Liver (tissue), 9 donors: ENCODE measurements around the gene WEE1. TPM values are rescaled to one million over a fixed set of nuclear protein-coding genes. Genes with fewer than 3 reads are reported as not detected.

Source experiments
- DNase-seq: peaks from one replicate; pipeline ENCODE4 v3.0.0-alpha.2; 2017; ENCODE audit warnings: low spot score
- H3K27ac ChIP-seq, 2 donors: one replicate each; pipeline ENCODE4 v1.7.0; 2013; ENCODE audit warnings: inconsistent platforms in 2 of 2, low read length in 2 of 2, control low read depth in 1 of 2, low read depth in 1 of 2, mild to moderate bottlenecking in 1 of 2
- H3K27me3 ChIP-seq, 4 donors: one replicate each; pipeline versions ENCODE4 v1.6.1 to v1.7.0; 2013; ENCODE audit warnings: low read length in 3 of 4, inconsistent platforms in 1 of 4, mild to moderate bottlenecking in 1 of 4, moderate library complexity in 1 of 4; ENCODE audit not compliant: control insufficient read depth in 4 of 4, insufficient read depth in 4 of 4
- H3K36me3 ChIP-seq, 4 donors: one replicate each; pipeline versions ENCODE4 v1.6.1 to v1.7.0; 2013; ENCODE audit warnings: low read length in 3 of 4, mild to moderate bottlenecking in 3 of 4, low read depth in 1 of 4, moderate library complexity in 1 of 4; ENCODE audit not compliant: control insufficient read depth in 4 of 4, insufficient read depth in 3 of 4
- H3K4me1 ChIP-seq, 4 donors: one replicate each; pipeline versions ENCODE4 v1.6.1 to v1.7.0; 2013; ENCODE audit warnings: low read length in 3 of 4, mild to moderate bottlenecking in 3 of 4, moderate library complexity in 1 of 4; ENCODE audit not compliant: control insufficient read depth in 4 of 4, insufficient read depth in 4 of 4
- H3K4me3 ChIP-seq, 3 donors: one replicate each; pipeline versions ENCODE4 v1.6.1 to v1.7.0; 2013; ENCODE audit warnings: low read length in 3 of 3, control low read depth in 1 of 3, low read depth in 1 of 3, mild to moderate bottlenecking in 1 of 3
- H3K9ac ChIP-seq, 2 donors: one replicate each; pipeline ENCODE4 v1.7.0; 2013; ENCODE audit warnings: low read length in 2 of 2, mild to moderate bottlenecking in 2 of 2, moderate library complexity in 2 of 2, control low read depth in 1 of 2, low read depth in 1 of 2
- H3K9me3 ChIP-seq, 4 donors: one replicate each; pipeline versions ENCODE4 v1.6.1 to v1.7.0; 2013; ENCODE audit warnings: low read length in 3 of 4; ENCODE audit not compliant: control insufficient read depth in 4 of 4
- ATF3 ChIP-seq: IDR thresholded peaks from 2 replicates; pipeline ENCODE4 v1.6.1; 2016; ENCODE audit warnings: antibody characterized with exemption
- CTCF ChIP-seq: fragments of 150-350 bp; IDR thresholded peaks from 2 replicates; pipeline ENCODE4 v1.5.1; 2017; ENCODE audit warnings: improper control_type of control experiment, low read depth, low read length; ENCODE audit not compliant: missing input control
- EGR1 ChIP-seq, 2 donors: IDR thresholded peaks; 2 replicates each; pipeline ENCODE4 v1.6.1; 2016 to 2018; ENCODE audit warnings: antibody characterized with exemption in 2 of 2, low read depth in 2 of 2
- FOXA1 ChIP-seq: IDR thresholded peaks from 2 replicates; pipeline ENCODE4 v1.6.1; 2016; ENCODE audit warnings: antibody characterized with exemption
- FOXA2 ChIP-seq: IDR thresholded peaks from 2 replicates; pipeline ENCODE4 v1.6.1; 2016; ENCODE audit warnings: antibody characterized with exemption
- GABPA ChIP-seq, 2 donors: IDR thresholded peaks in 1 of 2; conservative IDR thresholded peaks in 1 of 2; 2 replicates each; pipeline ENCODE4 v1.6.1; 2016; ENCODE audit warnings: antibody characterized with exemption in 2 of 2, mild to moderate bottlenecking in 1 of 2, moderate library complexity in 1 of 2
- HNF4A ChIP-seq, 2 donors: conservative IDR thresholded peaks; 2 replicates each; pipeline ENCODE4 v1.6.1; 2016; ENCODE audit warnings: antibody characterized with exemption in 2 of 2, mild to moderate bottlenecking in 2 of 2
- HNF4G ChIP-seq: IDR thresholded peaks from 2 replicates; pipeline ENCODE4 v1.6.1; 2016; ENCODE audit warnings: antibody characterized with exemption
- JUND ChIP-seq, 2 donors: IDR thresholded peaks; 2 replicates each; pipeline ENCODE4 v1.6.1; 2016; ENCODE audit warnings: antibody characterized with exemption in 2 of 2
- MAX ChIP-seq: IDR thresholded peaks from 2 replicates; pipeline ENCODE4 v1.6.1; 2016; ENCODE audit warnings: antibody characterized with exemption
- NR2F2 ChIP-seq: IDR thresholded peaks from 2 replicates; pipeline ENCODE4 v1.6.1; 2016; ENCODE audit warnings: antibody characterized with exemption
- RAD21 ChIP-seq, 2 donors: IDR thresholded peaks; 2 replicates each; pipeline ENCODE4 v1.6.1; 2016; ENCODE audit warnings: antibody characterized with exemption in 2 of 2, mild to moderate bottlenecking in 2 of 2
- REST ChIP-seq: IDR thresholded peaks from 2 replicates; pipeline ENCODE4 v1.6.1; 2016; ENCODE audit warnings: antibody characterized with exemption, mild to moderate bottlenecking
- RXRA ChIP-seq, 2 donors: IDR thresholded peaks; 2 replicates each; pipeline ENCODE4 v1.6.1; 2017 to 2018; ENCODE audit warnings: antibody characterized with exemption in 2 of 2, mild to moderate bottlenecking in 1 of 2
- SP1 ChIP-seq: IDR thresholded peaks from 2 replicates; pipeline ENCODE4 v1.6.1; 2018; ENCODE audit warnings: antibody characterized with exemption, mild to moderate bottlenecking
- TAF1 ChIP-seq: conservative IDR thresholded peaks from 2 replicates; pipeline ENCODE4 v1.6.1; 2016; ENCODE audit warnings: antibody characterized with exemption, mild to moderate bottlenecking
- YY1 ChIP-seq: IDR thresholded peaks from 2 replicates; pipeline ENCODE4 v1.6.1; 2016; ENCODE audit warnings: antibody characterized with exemption, mild to moderate bottlenecking
- ZBTB33 ChIP-seq: IDR thresholded peaks from 2 replicates; pipeline ENCODE4 v1.6.1; 2016; ENCODE audit warnings: antibody characterized with exemption
- WGBS: extraction: QIAGEN DNeasy Blood & Tissue Kit; methylation state at CpG from one replicate; pipeline ENCODE4 v1.1.7; 2013; 5-methylcytosine and 5-hydroxymethylcytosine counted together
- polyA plus RNA-seq, 2 donors: library from polyadenylated mRNA; stranded (reverse) in 1 of 2; unstranded in 1 of 2; fragments of 200-250 nt in 1 of 2; fragments of >200 nt in 1 of 2; fragmentation: Nextera tagmentation in 1 of 2; extraction: Ambion mirVana in 1 of 2; gene quantifications; one replicate each; pipeline versions ENCODE4 v1.2.1 to v1.2.3, GENCODE V29; 2013 to 2015
- total RNA-seq, 2 donors: library from RNA; depleted of rRNA; stranded (reverse); fragments of >200 nt; gene quantifications; one replicate each; pipeline ENCODE4 v1.2.3, GENCODE V29; 2014
- donor health status: healthy.
- donor health status: healthy.
- donor health status: healthy.
- donor health status: healthy.
- donor health status: healthy.

Gene WEE1
- total and polyA plus RNA-seq, 4 donors = 3.5 to 39.6 (median 7.1) TPM

GRCh38 chr11:9600166-9600565 lies 26.7 kb downstream of the WEE1 start:
- H3K4me1 ChIP-seq = no peaks in the 10 kb centered on the region
- DNase-seq = no peak
- TF ChIP-seq GABPA (IDR thresholded peaks at IDR 0.05 in 1 of 2, conservative IDR thresholded peaks at IDR 0.05 in 1 of 2) (no peak), SP1 (no peak), CTCF (no peak), REST (no peak), RXRA (IDR thresholded peaks at IDR 0.05) (no peak), NR2F2 (no peak), RAD21 (IDR thresholded peaks at IDR 0.05) (no peak), MAX (no peak), JUND (IDR thresholded peaks at IDR 0.05) (no peak), HNF4G (no peak), TAF1 (no peak), ATF3 (no peak), YY1 (no peak), HNF4A (conservative IDR thresholded peaks at IDR 0.05) (no peak), EGR1 (IDR thresholded peaks at IDR 0.05; ENCODE audit: low read depth in 2 of 2) (no peak), FOXA2 (no peak), ZBTB33 (no peak), FOXA1 (no peak)
- no peaks in the 10 kb centered on the region for H3K36me3 ChIP-seq
- WGBS = 78% methylated on average over 2 of the region's 2 CpGs
- H3K9me3 ChIP-seq = no peaks in the 10 kb centered on the region
- H3K9ac ChIP-seq = no peak overlapping the region
- H3K27ac ChIP-seq = no peak overlapping the region
- no peaks in the 10 kb centered on the region for H3K27me3 ChIP-seq
- H3K4me3 ChIP-seq = no peak overlapping the region

- TF ChIP-seq MAX (no peak), FOXA1 (no peak), SP1 (no peak)
- no peak for DNase-seq
- no peak overlapping the region for H3K27ac ChIP-seq
- no peak overlapping the region for H3K9ac ChIP-seq
- no peak overlapping the region for H3K4me3 ChIP-seq
- no peaks in the 10 kb centered on the region for H3K9me3 ChIP-seq
- H3K36me3 ChIP-seq = no peaks in the 10 kb centered on the region
- H3K4me1 ChIP-seq = no peaks in the 10 kb centered on the region
- no peaks in the 10 kb centered on the region for H3K27me3 ChIP-seq
- WGBS = 96% methylated on average over 4 of the region's 4 CpGs
Measured at GRCh38 chr11:9600644-9601036, 27.2 kb downstream of the WEE1 start.
